NCI-H69 (cell line): ENCODE results near the gene MED17.
A peak's percentile ranks its signal among the peaks of the same experiment; 100 is the strongest.
"Not testable (repeated sequence)": the region's sequence is repeated elsewhere in the genome, so short reads cannot be mapped to it uniquely, and the experiment has no call there.

Source experiments
- DNase-seq: peaks from one replicate; lab custom pipeline; 2025; lab: John Stamatoyannopoulos, UW

MED17 gene

DNA sequence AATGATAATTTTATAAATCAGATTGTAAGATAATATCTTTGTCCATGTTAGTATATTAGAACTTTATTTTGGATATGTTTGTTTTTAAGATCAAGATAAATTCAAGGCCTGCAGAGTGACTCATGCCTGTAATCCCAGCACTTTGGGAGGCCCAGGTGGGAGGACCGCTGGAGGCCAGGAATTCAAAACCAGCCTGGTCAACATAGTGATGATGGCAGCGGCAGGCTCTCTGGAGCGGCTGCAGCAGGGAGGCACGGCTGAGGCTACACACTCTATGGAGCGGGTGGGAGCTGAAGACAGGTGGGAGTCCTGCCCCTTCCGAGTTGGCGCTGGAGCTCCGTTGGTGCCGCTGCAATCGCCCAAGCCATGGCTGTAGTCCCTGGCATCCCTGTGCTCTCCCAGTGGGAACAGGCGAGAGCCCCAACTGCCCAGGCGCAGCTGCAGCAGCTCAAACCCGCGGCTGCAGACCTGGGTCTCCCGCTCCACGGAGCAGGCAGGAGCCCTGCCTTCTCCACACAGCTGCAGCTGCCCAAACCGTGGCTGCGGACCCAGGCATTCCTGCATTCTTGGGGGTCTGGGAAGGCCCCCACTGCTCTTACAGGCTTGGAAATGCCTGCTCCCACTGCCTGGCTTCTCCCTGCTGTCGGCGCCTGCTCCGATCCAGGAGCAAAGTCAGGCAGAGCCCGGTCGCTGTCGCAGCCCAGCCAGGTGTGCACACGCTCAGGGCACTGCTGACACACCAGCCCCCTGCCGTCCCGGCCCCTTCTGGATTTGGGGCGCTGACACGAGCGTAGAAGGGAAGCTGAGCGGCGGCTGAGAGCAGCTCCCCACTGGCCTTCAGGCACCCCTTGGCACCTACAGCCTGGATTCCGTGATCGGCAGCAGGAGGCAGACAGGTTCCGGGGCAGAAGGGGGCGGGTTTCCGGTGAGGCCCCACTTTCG, 25.9 kb upstream of the MED17 start:
- DNase-seq, result no peak

DNA sequence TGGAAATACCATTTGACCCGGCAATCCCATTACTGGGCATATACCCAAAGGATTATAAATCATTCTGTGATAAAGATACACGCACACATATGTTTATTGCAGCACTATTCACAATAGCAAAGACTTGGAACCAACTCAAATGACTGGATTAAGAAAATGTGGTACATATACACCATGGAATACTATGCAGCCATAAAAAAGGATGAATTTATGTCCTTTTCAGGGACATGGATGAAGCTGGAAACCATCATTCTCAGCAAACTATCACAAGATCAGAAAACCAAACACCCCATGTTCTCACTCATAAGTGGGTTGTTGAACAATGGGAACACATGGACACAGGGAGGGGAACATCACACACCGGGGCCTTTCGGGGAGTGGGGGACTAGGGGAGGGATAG, 25.0 kb upstream of the MED17 start:
- DNase-seq, result not testable (repeated sequence)

DNA sequence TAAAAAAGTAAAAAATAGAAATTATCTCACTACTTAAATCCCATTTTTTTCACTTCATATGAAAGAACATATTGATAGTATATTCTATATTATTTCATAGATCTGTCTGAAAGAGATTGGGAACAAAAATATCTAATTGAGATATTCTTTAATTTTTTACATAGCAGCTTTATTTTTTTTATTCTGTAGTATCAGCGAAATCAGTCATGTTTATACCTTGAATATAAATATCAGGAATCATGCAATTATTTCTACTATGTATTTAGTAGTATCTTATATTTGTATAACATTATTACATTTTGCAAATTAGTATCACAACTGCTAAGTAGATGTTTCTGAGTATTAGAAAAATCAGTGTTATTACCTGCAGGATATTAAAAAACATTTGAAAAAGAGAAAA, 22.2 kb upstream of the MED17 start:
- no peak for DNase-seq

DNA sequence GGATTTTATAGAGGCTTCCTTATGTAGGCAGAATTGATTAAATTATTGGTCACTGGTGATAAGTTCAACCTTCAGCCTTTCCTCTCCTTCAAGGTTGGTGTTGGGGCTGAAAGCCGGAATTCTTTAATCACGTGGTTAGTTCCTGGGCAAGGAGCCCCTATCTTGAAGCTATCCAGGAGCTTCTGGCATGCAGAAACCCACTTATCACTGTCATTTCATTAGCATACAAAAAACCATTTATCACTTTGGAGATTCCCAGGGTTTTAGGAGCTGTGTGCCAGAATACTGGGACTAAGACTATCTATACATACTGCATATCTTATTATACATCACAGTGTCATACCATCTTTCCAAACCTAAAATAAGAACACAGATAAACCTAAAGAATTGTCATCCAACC, 18.5 kb upstream of the MED17 start:
- no peak for DNase-seq

DNA sequence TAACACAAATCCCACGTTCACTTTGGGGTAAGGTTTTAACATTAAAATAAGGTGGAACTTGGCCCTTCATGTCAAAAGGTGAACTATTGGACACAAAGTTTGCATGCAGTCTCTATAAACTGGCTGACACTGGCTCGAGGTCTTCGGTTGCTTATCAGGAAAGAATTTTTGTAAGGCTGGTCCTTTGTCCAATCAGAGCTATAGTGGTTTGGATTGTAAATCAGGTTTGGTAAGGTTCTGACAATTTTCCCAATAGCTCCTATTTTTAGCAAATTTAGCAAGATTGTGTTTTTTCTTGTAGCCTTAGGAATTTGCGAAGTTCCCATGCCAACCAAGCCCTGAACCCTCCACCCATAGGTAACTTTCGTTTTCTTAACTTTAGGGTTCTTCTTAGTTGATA, 17.6 kb upstream of the MED17 start:
- no peak for DNase-seq

DNA sequence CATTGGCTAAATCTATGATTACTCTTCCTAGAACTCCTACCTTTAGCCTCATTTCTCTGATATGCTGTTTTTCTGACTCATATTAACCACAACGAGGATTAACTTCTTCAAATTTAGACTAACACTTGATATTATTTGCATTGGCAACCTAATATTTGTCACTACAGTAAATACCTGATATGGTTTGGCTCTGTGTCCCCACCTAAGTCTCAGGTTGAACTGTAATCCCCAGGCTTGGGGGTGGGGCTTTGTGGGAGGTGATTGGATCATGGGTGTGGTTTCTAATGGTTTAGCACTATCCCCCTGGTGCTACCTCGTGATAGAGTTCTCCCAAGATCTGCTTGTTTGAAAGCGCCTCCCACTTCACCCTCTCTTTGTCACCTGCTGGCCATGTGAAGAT, 17.1 kb upstream of the MED17 start:
- no peak for DNase-seq

DNA sequence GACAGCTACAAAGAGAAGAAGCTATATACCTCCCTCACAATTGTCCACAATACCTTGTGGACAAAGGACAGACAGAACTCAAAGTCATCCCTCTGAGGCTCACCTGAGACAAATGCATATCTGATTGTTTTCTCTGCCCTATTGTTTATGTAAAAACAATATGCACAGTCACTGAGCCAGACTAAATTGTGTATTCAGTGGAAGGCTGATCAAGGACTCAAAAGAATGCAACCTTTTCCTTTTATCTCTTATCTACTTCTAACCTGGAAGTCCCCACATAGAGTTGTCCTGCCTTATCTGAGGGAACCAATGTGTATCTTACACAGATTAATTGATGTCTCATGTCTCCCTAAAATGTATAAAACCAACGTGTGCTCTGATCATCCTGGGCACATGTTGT, 13.9 kb upstream of the MED17 start:
- no peak for DNase-seq

GRCh38 chr11:93772123-93772522, 12.0 kb upstream of the MED17 start:
- DNase-seq, result no peak

- DNase-seq, result no peak
These were observed 11.0 kb upstream of the MED17 start for GRCh38 chr11:93773045-93773477.

GRCh38 chr11:93773601-93774200, 10.4 kb upstream of the MED17 start:
- no peak for DNase-seq

- DNase-seq, result not testable (repeated sequence)
These were observed 9.5 kb upstream of the MED17 start for GRCh38 chr11:93774560-93774959.

DNA sequence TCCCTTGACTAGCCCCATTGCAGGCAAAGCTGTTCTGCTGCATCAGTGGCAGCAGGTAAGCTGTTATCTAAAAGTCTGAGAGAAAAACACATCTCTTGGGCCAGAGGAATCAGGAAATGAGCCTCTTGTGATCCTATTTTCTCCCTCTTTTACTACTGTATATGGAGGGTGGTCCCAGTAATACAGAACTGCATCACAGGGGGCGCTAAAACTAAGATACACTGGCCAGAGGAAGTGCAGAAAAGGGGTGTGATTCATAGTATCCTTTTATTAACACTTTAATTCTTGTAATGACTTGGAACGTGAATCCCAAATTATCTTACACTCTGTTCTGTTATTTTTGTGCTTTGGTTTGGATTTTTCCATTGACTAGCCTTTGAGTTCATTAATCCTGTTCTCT, 8.8 kb upstream of the MED17 start:
- DNase-seq, result peak; percentile 42

DNA sequence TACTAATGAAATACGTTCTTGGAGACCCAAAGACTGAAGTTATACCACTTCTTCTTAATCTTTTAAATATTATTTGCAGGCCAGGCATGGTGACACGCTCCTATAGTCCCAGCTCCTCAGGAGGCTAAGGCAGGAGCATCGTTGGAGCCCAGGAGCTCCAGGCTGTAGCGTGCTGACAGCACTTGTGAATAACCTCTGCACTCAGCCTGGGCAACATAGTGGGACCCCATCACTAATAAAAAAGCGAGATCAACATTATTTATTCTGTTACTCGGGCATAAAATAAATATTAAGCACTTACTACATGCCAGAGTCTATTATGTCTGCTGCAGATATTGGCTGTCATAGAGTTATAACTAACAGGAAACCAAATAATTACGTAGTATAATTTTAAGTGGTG, 720 bp upstream of the MED17 start:
- peak; percentile 24 for DNase-seq

DNA sequence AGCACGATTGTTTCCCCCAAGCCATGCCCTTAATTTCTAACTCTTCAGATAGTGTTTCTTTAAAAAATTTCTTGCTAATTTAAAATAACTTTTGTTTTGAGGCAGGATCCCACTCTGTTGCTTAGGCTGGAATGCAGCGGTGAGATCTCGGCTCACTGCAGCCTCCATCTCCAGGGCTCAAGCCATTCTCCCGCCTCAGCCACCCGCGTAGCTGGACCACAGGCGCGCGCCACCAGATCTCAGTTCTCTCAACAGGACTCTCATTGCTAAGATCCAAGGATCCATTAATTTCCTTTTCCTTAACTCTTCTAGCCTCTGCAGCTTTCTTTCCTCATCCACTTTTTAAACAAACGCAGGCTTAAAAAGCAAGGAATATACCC, 327 bp upstream of the MED17 start:
- DNase-seq, result peak; percentile 86

DNA sequence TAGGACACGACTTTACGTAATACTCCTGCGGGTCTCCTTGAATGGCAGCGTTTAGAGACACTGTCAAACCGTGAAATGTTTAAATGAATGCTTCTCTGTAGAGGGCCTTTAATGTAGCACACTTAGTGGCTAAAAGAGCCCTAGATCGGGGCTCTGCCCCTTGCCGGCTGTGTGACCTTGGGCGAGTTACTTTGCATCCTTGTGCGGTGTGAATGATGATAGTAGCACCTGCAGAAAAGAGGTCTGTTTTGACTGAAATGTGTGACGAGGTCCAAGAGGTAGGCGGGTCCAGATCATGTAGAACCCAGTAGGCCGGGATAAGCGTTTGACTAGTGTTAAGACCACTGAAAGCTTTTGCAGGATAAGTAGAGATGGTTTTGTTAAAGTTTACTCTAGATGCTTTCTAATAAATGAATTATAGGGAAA, 866 bp downstream of the MED17 start:
- peak; percentile 55 for DNase-seq

GRCh38 chr11:93791493-93791892, 7.4 kb downstream of the MED17 start:
- no peak for DNase-seq

DNA sequence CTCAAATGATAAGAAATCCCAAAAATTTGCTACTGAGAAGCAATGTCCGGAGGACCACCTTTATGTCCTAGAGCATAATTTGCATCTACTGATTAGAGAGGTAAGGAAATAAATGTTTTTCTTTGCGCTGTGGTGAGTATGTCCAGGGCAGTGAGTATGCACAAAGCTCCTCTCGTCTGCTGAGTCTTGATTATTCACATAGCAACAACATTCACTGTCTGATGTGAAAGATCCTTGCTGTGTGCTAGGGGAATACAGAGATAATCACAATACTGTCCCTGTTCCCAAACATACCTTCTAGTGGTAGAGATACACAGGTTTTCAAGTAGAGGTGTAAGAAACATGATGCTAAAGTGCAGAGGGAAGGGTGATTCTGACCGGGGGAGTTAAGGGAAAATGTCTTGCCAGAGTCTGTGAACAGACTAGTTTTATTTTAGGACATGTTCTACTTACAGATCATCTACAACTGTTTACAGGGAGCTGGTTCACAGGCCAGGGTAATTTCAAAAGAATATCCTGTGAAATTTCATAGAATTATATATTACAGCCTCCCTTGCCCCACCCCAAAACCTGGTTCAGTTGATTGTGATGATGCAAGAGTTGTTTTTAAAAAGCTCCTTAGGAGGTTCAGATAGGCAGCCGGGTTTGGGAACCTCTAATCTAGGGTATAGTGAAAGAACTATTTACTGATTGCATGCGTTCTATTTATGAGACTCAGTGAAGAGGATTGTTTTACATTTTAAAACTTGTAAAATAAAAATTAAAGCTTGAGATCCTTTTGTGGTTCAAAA, 12.6 kb downstream of the MED17 start:
- DNase-seq, result no peak

GRCh38 chr11:93801366-93801765, 17.3 kb downstream of the MED17 start:
- DNase-seq, result no peak

- no peak for DNase-seq
These were observed 20.8 kb downstream of the MED17 start for GRCh38 chr11:93804879-93805278.

GRCh38 chr11:93807980-93808379, 23.9 kb downstream of the MED17 start:
- DNase-seq, result no peak

DNA sequence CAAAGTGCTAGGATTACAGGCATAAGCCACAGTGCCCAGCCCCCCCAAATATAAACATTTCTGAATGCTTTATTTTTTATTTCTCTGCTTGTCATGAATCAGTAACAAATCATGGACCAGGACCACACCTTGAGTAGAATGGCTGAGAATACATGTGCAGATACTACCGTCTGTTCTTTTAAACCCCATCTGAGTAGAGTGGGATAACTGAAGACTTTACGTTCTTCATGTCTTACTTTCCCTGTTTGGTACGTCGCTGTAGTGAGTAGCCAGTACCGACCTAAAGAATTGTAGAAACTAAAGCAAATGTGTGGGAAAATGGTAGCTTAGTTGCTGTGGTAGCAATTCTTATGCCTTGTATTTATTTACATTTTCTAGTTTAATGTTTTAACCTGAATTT, 29.9 kb downstream of the MED17 start:
- no peak for DNase-seq

DNA sequence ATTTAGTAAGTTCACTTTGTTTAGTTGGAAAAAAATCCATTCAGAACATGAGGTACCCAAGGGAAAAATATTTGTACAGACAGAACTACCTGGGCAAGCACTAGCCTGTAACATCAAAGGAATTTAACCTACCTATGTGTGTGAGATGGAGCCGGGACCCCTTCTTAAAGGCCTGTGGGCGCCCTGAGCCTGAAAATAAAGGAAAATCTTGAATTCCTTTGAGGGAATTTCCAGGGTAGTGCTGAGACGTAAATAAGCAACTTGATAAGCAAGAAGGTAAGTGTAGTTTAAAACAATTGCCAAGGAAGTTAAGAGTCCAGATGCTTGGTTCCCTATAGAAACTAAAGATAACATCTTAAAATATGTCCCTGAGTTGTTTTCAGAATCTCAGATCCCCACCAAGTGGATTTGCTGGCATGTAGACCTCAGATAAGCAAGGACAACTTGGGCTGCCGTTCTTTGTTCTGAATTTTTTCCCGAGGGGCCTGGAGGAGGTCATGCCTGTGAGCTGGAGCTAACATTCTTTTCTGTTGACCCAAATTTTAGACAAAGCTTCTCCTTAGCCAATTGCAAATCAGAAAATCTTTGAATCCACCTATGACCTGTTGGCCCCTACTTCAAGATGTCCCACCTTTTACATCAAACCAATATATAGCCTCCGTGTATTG, 31.0 kb downstream of the MED17 start:
- no peak for DNase-seq
